HCT116 (cell line): ENCODE data around the gene MORN1. TPM values are rescaled to one million over a fixed set of nuclear protein-coding genes. Genes with fewer than 3 reads are reported as not detected.

Experiments
- ATAC-seq: fragments of 200-7000 bp; cut with Tn5 transposase; 2 replicates; pipeline ENCODE4 v1.9.1; 2020; ENCODE audit warnings: mild to moderate bottlenecking, moderate library complexity
- BruUV-seq: library from RNA; stranded (reverse); fragments of 400-500 nt; replicated peaks from 2 replicates; lab custom pipeline; 2021; lab: Mats Ljungman, UMichigan
- CTCF ChIA-PET: fragments of 300-600 bp; sonication (Branson Sonifier 250); formaldehyde crosslinking; loops from one replicate; lab custom pipeline; 2021; ENCODE audit warnings: antibody characterized with exemption; lab: Charles Lee
- POLR2A ChIA-PET: fragments of 300-600, 350-600 bp; sonication (Branson Sonifier 250); formaldehyde crosslinking; loops from one replicate; lab custom pipeline; 2021; ENCODE audit warnings: antibody characterized with exemption; lab: Charles Lee
- RAD21 ChIA-PET, 2 experiments: fragments of 300-600 bp; sonication (Branson Sonifier 250); formaldehyde crosslinking; loops; one replicate each; lab custom pipeline; 2023; ENCODE audit warnings: low total read pairs in 2 of 2; ENCODE audit not compliant: uncharacterized antibody in 2 of 2, unreplicated experiment in 2 of 2, low non-redundant PET in 1 of 2; lab: Charles Lee
- DNase-seq: peaks from one replicate; pipeline ENCODE4 v3.0.0-alpha.2; 2010; ENCODE audit warnings: low read depth, low spot score
- H2AFZ ChIP-seq: fragments of 200-600 bp; shearing (Covaris generic), sonication (generic); 2 replicates; pipeline ENCODE4 v1.6.1; 2017; ENCODE audit warnings: low read depth, mixed run types, mixed read lengths, antibody characterized with exemption, low read length; ENCODE audit not compliant: poor library complexity, severe bottlenecking
- H3K27ac ChIP-seq: 2 replicates; pipeline ENCODE4 v1.5.1; 2012; ENCODE audit warnings: low read depth, low read length
- H3K27me3 ChIP-seq: fragments of 200-600 bp; sonication (generic); 2 replicates; pipeline ENCODE4 v1.6.1; 2016; ENCODE audit warnings: mixed run types, low read length, mixed read lengths; ENCODE audit not compliant: insufficient read depth
- H3K36me3 ChIP-seq, 2 experiments: fragments of 200-500 bp in 1 of 2; fragments of 200-600 bp in 1 of 2; sonication (Bioruptor generic) in 1 of 2; sonication (generic) in 1 of 2; 2 replicates each; pipeline versions ENCODE4 v1.5.1 to v1.6.1; 2014 to 2016; ENCODE audit warnings: low read length in 2 of 2, inconsistent platforms in 1 of 2, mixed read lengths in 1 of 2, mixed run types in 1 of 2; ENCODE audit not compliant: insufficient read depth in 2 of 2, control insufficient read depth in 1 of 2
- H3K4me1 ChIP-seq, 2 experiments: fragments of 200-600 bp in 1 of 2; sonication (generic) in 1 of 2; 2 replicates each; pipeline versions ENCODE4 v1.5.1 to v1.6.1; 2012 to 2017; ENCODE audit warnings: low read length in 2 of 2, inconsistent platforms in 1 of 2, mild to moderate bottlenecking in 1 of 2, mixed read lengths in 1 of 2, mixed run types in 1 of 2, moderate library complexity in 1 of 2; ENCODE audit not compliant: insufficient read depth in 2 of 2, control insufficient read depth in 1 of 2
- H3K4me2 ChIP-seq: fragments of 200-600 bp; sonication (generic); 2 replicates; pipeline ENCODE4 v1.6.1; 2017; ENCODE audit warnings: mixed run types, low read length, mixed read lengths
- H3K4me3 ChIP-seq, 2 experiments: fragments of 200-600 bp in 1 of 2; sonication (generic) in 1 of 2; replicated peaks in 1 of 2; 2 replicates each; pipeline ENCODE4 v1.5.1; 2011 to 2016; ENCODE audit warnings: low read length in 2 of 2, control low read depth in 1 of 2, low read depth in 1 of 2, mild to moderate bottlenecking in 1 of 2, mixed read lengths in 1 of 2, mixed run types in 1 of 2
- H3K79me2 ChIP-seq: fragments of 200-600 bp; sonication (generic); 2 replicates; pipeline ENCODE4 v1.6.1; 2017; ENCODE audit warnings: mild to moderate bottlenecking, mixed run types, low read length, moderate library complexity, mixed read lengths; ENCODE audit not compliant: insufficient read depth
- H3K9ac ChIP-seq: fragments of 200-600 bp; sonication (generic); 2 replicates; pipeline ENCODE4 v1.6.1; 2016; ENCODE audit warnings: low read length, mixed read lengths
- H3K9me2 ChIP-seq: fragments of 200-600 bp; sonication (generic), shearing (Covaris generic); 2 replicates; pipeline ENCODE4 v1.6.1; 2017; ENCODE audit warnings: mixed run types, mild to moderate bottlenecking, moderate library complexity; ENCODE audit not compliant: insufficient read depth
- H3K9me3 ChIP-seq, 2 experiments: fragments of 200-500 bp in 1 of 2; fragments of 200-600 bp in 1 of 2; sonication (Bioruptor generic) in 1 of 2; sonication (generic) in 1 of 2; 2 replicates each; pipeline ENCODE4 v1.6.1; 2014 to 2017; ENCODE audit warnings: low read length in 2 of 2, mixed read lengths in 2 of 2, inconsistent platforms in 1 of 2, low read depth in 1 of 2, mild to moderate bottlenecking in 1 of 2, mixed run types in 1 of 2, moderate library complexity in 1 of 2; ENCODE audit not compliant: control insufficient read depth in 1 of 2, insufficient read depth in 1 of 2
- H4K20me1 ChIP-seq: fragments of 200-600 bp; sonication (generic), shearing (Covaris generic); 2 replicates; pipeline ENCODE4 v1.6.1; 2017; ENCODE audit warnings: mixed run types, mild to moderate bottlenecking, moderate library complexity; ENCODE audit not compliant: insufficient read depth
- CEBPB ChIP-seq: IDR thresholded peaks from 2 replicates; pipeline ENCODE4 v1.6.1; 2012; ENCODE audit warnings: low read depth
- ELF1 ChIP-seq: IDR thresholded peaks from 2 replicates; pipeline ENCODE4 v1.6.1; 2012; ENCODE audit warnings: low read depth, borderline replicate concordance
- POLR2A ChIP-seq: IDR thresholded peaks from 2 replicates; pipeline ENCODE4 v1.7.0; 2011; ENCODE audit warnings: borderline replicate concordance; ENCODE audit not compliant: insufficient read depth, insufficient read length; ENCODE audit errors: extremely low read depth
- SP1 ChIP-seq: IDR thresholded peaks from 2 replicates; pipeline ENCODE4 v1.6.1; 2012; ENCODE audit warnings: low read depth
- intact Hi-C: fragments of 100-400 bp; cut with micrococcal nuclease; formaldehyde crosslinking; loops from 2 replicates; pipeline ENCODE4 v1.10.0; 2022
- total RNA-seq: library from RNA; stranded (reverse); gene quantifications from one replicate; pipeline ENCODE4 v1.2.1, GENCODE V29; 2021; ENCODE audit not compliant: unreplicated experiment
- TF ChIP-seq, protein P1 (sequence below), 3 experiments: fragments of 200-600 bp in 1 of 3; sonication (generic) in 1 of 3; IDR thresholded peaks in 2 of 3; conservative IDR thresholded peaks in 1 of 3; 2 replicates each; pipeline ENCODE4 v1.5.1; 2012 to 2017; ENCODE audit warnings: low read depth in 2 of 3, low read length in 2 of 3, antibody characterized with exemption in 1 of 3, borderline replicate concordance in 1 of 3, control low read depth in 1 of 3, mild to moderate bottlenecking in 1 of 3, mixed read lengths in 1 of 3, mixed run types in 1 of 3, moderate library complexity in 1 of 3; ENCODE audit not compliant: insufficient read depth in 1 of 3

MORN1 gene
- total RNA-seq, 1 experiment from 2014 or later: 21.4 TPM

DNA sequence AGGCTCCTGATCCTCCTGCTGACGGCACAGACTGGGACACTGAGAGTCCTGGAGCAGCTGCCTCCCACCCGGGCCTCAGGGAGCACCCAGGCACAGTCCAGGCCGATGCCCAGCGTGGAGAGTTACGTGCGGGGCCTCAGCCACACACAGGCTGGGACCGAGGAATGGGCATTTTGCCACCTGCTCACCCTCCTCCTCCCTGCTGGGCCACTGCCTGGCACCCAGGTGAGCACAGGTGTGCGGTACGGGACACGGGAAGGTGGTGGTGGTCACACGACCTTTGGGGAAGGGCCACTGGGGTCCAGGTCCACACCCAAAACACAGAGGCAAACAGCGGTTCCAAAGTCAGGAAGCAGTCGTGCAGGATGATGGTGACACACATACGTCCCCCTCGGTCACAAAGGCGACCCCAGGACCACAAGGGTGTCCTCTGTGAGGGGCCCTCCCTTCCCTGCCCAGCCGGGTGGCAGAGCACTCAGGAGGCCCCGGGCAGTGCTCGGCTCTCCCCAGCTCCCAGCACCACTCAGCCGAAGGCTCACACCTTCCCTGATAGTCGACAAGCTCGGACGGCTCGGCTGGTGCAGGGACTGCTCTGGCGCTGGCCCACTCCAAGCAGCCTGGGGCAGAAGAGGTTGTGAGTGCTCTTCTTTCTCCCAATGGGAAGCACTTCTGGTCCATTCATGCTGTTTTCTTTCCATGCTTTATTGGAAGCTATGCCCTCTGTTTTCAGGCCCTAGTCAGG lies 14.3 kb downstream of the MORN1 start:
- no peak overlapping the region for H2AFZ ChIP-seq
- CTCF ChIA-PET: interaction anchor here (7.7 kb wide), 1 partner anchor 180 kb away, joined by 271 read pairs; the partner anchor contains the start of gene FAAP20
- TF ChIP-seq POLR2A (peak; percentile 29), ELF1 (no peak)
- TF ChIP-seq, all 23 proteins: peak for 1
- Histone ChIP-seq H3K4me3 (no peak overlapping the region), H3K4me2 (no peak overlapping the region), H3K27ac (no peak overlapping the region), H3K9me2 (no peaks in the 10 kb centered on the region), H3K36me3 (no peaks in the 10 kb centered on the region), H3K27me3 (no peaks in the 10 kb centered on the region), H3K9ac (no peak overlapping the region), H4K20me1 (no peaks in the 10 kb centered on the region), H3K79me2 (no peaks in the 10 kb centered on the region), H3K4me1 (peaks cover 0 to 13% of the 10 kb centered on the region in 2 experiments; a peak in 1 of 4 replicates), H3K9me3 (no peaks in the 10 kb centered on the region)
- intact Hi-C loops: no loop called here
- BruUV-seq: no TSS peak
- ATAC-seq (no peak), DNase-seq (no peak)
- ChIA-PET RAD21 (no interaction called here), POLR2A (interaction anchor here (1.2 kb wide), 1 partner anchor 178 kb away, joined by 3 read pairs; no protein-coding TSS in a partner anchor)

DNA sequence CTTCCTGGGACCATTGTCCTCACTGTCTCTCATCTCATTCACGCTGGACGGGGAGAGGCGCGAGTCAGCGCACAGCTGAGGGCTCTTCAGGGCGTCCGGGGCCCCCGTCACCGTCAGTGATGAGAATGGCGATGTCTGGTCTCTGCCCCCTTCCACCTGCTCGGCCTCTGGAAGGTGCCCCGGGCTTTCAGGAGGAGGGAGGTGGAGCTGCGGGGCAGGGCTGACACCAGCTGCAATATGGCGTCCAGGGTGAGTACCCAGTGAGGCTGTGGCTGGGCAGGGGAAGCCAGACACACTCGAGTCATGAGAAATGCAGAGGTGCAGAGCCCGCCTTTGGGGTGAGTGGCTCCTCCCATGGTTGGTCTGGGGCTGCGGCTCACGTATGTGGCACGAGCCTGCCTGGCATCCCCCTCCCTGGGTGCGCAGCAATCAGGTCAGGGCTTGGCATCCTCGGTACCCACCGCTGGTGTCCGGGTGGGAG lies 15.1 kb downstream of the MORN1 start:
- Histone ChIP-seq H3K9me3 (no peaks in the 10 kb centered on the region), H3K9ac (no peak overlapping the region), H3K9me2 (no peaks in the 10 kb centered on the region), H2AFZ (no peak overlapping the region), H3K4me3 (no peak overlapping the region), H3K36me3 (no peaks in the 10 kb centered on the region), H3K4me1 (peaks cover 0 to 7% of the 10 kb centered on the region in 2 experiments; a peak in 1 of 4 replicates), H3K4me2 (no peak overlapping the region), H4K20me1 (no peaks in the 10 kb centered on the region), H3K27me3 (no peaks in the 10 kb centered on the region), H3K27ac (no peak overlapping the region)
- ChIA-PET POLR2A (no interaction called here), RAD21 (no interaction called here)
- BruUV-seq: no TSS peak
- ATAC-seq (no peak), DNase-seq (no peak)
- intact Hi-C loops: no loop called here
- TF ChIP-seq SP1 (no peak), CEBPB (no peak)
- TF ChIP-seq, protein P1, sequence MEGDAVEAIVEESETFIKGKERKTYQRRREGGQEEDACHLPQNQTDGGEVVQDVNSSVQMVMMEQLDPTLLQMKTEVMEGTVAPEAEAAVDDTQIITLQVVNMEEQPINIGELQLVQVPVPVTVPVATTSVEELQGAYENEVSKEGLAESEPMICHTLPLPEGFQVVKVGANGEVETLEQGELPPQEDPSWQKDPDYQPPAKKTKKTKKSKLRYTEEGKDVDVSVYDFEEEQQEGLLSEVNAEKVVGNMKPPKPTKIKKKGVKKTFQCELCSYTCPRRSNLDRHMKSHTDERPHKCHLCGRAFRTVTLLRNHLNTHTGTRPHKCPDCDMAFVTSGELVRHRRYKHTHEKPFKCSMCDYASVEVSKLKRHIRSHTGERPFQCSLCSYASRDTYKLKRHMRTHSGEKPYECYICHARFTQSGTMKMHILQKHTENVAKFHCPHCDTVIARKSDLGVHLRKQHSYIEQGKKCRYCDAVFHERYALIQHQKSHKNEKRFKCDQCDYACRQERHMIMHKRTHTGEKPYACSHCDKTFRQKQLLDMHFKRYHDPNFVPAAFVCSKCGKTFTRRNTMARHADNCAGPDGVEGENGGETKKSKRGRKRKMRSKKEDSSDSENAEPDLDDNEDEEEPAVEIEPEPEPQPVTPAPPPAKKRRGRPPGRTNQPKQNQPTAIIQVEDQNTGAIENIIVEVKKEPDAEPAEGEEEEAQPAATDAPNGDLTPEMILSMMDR (IDR thresholded peaks at IDR 0.05 in 2 of 3, conservative IDR thresholded peaks at IDR 0.05 in 1 of 3; ENCODE audit: borderline replicate concordance in 1 of 3, insufficient read depth in 1 of 3, low read depth in 2 of 3, low read length in 2 of 3): no peak
- TF ChIP-seq, all 23 proteins: peak for 0
- H3K79me2 ChIP-seq: no peaks in the 10 kb centered on the region
- CTCF ChIA-PET: no interaction called here
